Measurements from ENCODE around the gene NUP93. TPM values are rescaled to one million over a fixed set of nuclear protein-coding genes. Genes with fewer than 3 reads are reported as not detected.

Gene NUP93
- total and polyA plus RNA-seq, 2 of the 8 experiments (the other 6 are each of a cell fraction or from before 2014, with no cell fraction given): 147 to 201 TPM

DNA sequence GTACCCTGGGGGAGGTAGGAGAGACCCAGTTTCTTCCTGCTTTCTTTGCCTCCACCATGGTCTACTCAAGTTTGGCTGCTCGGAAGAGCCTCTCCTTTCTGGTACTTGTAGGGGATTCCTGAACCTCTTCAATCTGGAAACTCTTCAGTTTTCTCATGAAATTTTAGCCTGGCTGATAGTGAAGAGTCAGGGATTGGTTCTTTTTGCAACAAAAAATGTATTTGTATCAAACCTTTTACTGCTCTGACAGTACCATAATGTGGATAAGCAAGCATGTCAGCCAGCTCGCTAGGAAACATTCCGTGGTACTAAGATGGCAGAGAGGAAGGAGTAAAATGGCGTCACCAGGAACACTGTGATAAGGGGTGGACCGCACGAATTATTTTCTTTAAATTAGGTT lies 55.4 kb downstream of the NUP93 start (continued):
- TF ChIP-seq, protein P1, sequence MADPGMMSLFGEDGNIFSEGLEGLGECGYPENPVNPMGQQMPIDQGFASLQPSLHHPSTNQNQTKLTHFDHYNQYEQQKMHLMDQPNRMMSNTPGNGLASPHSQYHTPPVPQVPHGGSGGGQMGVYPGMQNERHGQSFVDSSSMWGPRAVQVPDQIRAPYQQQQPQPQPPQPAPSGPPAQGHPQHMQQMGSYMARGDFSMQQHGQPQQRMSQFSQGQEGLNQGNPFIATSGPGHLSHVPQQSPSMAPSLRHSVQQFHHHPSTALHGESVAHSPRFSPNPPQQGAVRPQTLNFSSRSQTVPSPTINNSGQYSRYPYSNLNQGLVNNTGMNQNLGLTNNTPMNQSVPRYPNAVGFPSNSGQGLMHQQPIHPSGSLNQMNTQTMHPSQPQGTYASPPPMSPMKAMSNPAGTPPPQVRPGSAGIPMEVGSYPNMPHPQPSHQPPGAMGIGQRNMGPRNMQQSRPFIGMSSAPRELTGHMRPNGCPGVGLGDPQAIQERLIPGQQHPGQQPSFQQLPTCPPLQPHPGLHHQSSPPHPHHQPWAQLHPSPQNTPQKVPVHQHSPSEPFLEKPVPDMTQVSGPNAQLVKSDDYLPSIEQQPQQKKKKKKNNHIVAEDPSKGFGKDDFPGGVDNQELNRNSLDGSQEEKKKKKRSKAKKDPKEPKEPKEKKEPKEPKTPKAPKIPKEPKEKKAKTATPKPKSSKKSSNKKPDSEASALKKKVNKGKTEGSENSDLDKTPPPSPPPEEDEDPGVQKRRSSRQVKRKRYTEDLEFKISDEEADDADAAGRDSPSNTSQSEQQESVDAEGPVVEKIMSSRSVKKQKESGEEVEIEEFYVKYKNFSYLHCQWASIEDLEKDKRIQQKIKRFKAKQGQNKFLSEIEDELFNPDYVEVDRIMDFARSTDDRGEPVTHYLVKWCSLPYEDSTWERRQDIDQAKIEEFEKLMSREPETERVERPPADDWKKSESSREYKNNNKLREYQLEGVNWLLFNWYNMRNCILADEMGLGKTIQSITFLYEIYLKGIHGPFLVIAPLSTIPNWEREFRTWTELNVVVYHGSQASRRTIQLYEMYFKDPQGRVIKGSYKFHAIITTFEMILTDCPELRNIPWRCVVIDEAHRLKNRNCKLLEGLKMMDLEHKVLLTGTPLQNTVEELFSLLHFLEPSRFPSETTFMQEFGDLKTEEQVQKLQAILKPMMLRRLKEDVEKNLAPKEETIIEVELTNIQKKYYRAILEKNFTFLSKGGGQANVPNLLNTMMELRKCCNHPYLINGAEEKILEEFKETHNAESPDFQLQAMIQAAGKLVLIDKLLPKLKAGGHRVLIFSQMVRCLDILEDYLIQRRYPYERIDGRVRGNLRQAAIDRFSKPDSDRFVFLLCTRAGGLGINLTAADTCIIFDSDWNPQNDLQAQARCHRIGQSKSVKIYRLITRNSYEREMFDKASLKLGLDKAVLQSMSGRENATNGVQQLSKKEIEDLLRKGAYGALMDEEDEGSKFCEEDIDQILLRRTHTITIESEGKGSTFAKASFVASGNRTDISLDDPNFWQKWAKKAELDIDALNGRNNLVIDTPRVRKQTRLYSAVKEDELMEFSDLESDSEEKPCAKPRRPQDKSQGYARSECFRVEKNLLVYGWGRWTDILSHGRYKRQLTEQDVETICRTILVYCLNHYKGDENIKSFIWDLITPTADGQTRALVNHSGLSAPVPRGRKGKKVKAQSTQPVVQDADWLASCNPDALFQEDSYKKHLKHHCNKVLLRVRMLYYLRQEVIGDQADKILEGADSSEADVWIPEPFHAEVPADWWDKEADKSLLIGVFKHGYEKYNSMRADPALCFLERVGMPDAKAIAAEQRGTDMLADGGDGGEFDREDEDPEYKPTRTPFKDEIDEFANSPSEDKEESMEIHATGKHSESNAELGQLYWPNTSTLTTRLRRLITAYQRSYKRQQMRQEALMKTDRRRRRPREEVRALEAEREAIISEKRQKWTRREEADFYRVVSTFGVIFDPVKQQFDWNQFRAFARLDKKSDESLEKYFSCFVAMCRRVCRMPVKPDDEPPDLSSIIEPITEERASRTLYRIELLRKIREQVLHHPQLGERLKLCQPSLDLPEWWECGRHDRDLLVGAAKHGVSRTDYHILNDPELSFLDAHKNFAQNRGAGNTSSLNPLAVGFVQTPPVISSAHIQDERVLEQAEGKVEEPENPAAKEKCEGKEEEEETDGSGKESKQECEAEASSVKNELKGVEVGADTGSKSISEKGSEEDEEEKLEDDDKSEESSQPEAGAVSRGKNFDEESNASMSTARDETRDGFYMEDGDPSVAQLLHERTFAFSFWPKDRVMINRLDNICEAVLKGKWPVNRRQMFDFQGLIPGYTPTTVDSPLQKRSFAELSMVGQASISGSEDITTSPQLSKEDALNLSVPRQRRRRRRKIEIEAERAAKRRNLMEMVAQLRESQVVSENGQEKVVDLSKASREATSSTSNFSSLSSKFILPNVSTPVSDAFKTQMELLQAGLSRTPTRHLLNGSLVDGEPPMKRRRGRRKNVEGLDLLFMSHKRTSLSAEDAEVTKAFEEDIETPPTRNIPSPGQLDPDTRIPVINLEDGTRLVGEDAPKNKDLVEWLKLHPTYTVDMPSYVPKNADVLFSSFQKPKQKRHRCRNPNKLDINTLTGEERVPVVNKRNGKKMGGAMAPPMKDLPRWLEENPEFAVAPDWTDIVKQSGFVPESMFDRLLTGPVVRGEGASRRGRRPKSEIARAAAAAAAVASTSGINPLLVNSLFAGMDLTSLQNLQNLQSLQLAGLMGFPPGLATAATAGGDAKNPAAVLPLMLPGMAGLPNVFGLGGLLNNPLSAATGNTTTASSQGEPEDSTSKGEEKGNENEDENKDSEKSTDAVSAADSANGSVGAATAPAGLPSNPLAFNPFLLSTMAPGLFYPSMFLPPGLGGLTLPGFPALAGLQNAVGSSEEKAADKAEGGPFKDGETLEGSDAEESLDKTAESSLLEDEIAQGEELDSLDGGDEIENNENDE (IDR thresholded peaks at IDR 0.05; ENCODE audit: insufficient replicate concordance, low read length): no peak
- TF ChIP-seq, protein P2, sequence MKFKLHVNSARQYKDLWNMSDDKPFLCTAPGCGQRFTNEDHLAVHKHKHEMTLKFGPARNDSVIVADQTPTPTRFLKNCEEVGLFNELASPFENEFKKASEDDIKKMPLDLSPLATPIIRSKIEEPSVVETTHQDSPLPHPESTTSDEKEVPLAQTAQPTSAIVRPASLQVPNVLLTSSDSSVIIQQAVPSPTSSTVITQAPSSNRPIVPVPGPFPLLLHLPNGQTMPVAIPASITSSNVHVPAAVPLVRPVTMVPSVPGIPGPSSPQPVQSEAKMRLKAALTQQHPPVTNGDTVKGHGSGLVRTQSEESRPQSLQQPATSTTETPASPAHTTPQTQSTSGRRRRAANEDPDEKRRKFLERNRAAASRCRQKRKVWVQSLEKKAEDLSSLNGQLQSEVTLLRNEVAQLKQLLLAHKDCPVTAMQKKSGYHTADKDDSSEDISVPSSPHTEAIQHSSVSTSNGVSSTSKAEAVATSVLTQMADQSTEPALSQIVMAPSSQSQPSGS (IDR thresholded peaks at IDR 0.05; ENCODE audit: low read length): no peak
- TF ChIP-seq KDM4A (IDR thresholded peaks at IDR 0.05; ENCODE audit: low read depth, low read length, severe bottlenecking) (no peak), NRF1 (IDR thresholded peaks at IDR 0.05; ENCODE audit: low read depth, low read length) (no peak), YY1 (IDR thresholded peaks at IDR 0.05; ENCODE audit: low read depth, low read length) (peak; percentile 74; the same call in 1 of the 2 replicates)
- TF ChIP-seq, protein P3, sequence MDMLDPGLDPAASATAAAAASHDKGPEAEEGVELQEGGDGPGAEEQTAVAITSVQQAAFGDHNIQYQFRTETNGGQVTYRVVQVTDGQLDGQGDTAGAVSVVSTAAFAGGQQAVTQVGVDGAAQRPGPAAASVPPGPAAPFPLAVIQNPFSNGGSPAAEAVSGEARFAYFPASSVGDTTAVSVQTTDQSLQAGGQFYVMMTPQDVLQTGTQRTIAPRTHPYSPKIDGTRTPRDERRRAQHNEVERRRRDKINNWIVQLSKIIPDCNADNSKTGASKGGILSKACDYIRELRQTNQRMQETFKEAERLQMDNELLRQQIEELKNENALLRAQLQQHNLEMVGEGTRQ (IDR thresholded peaks at IDR 0.05; ENCODE audit: low read length): no peak

All from H1 (cell line).